GM18909 (cell line): ENCODE measurements around the gene HSD11B1L.
"Not testable (repeated sequence)": the region's sequence is repeated elsewhere in the genome, so short reads cannot be mapped to it uniquely, and the experiment has no call there.

Source experiments
- ATAC-seq: cut with Tn5 transposase; IDR thresholded peaks from one replicate; pipeline ENCODE4 v1.9.1; 2021; ENCODE audit warnings: mild to moderate bottlenecking; ENCODE audit not compliant: unreplicated experiment, poor library complexity

Gene HSD11B1L

DNA sequence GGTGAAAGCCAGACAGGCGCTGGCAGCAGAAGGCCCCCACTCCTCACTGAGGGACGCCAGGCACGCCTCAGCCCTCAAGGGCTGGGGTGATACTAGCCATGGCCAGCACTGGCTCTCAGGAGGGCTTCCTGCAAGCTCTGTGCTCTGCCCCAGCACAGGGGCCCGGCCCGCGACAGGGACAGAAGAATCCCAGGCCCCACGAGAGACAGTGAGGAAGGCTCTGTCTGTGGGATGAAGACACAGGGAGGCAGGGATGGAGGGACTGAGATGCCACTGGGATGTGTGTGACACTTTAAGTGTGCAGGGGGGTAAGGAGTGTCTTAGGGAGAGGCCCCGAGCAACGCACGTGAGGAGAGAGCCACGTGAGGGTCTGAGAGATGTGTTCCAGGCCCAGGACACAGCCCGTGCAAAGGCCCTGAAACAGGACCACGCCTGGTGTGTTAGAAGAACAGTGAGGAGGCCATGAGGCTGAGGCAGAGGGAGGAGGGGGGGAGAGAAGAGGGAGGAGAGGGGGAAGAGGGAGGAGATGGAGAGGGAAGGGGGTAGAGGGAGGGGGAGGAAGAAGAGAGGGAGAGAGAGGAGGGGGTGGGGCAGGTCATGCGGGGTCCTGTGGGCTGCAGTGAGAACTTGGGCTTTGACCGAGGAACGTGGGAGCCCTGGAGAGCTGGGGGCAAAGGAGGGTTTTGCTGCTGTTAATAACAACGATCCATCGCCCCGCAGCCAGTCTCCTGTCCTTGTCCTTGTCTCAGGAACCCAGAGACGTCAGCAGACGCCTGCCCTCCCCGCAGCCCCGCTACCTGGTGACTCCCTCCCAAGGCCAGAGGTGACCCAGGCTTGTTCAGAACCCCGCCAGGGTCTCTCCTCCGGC lies 16.4 kb downstream of the HSD11B1L start:
- ATAC-seq: no peak

DNA sequence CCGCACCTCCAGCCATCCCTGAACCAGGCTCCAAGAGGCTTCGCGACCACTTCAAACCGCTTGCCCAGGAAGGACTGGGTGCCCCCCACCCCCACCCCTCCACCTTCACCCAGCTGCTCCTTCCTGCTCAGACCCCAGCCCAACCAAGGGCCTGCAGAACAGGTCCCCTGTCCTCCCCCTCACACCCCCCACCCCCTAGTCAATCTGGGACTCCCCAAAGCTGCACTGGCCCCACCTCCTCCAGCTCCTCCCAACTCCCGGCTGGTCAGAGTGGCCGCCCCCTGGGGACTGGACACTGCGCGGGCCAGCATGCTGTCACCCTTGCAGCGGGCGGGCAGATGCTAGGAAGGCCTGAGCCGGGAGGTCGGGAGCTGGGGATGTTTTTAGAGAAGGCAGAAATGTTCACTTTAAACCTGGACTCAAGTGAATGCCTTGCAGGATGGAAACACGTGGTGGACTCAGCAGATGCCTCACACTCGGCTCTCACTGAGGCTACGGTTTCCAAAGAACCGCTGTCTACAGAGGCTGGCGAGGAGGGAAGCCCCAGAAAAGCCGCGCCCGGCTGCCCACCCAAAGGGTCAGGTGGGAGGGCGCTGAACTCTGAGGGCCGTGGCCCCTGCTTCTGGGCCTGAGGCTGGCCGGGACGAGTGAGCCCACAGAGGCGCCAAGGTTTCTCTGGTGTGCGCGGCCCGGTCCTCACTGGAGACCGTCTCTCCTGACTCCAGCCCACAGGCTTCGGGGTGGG lies 17.2 kb downstream of the HSD11B1L start:
- no peak for ATAC-seq

- no peak for ATAC-seq
These were observed 18.0 kb downstream of the HSD11B1L start for GRCh38 chr19:5698635-5699422.

GRCh38 chr19:5700455-5701092 lies 19.7 kb downstream of the HSD11B1L start:
- no peak for ATAC-seq

GRCh38 chr19:5702053-5702410 lies 21.2 kb downstream of the HSD11B1L start:
- ATAC-seq: not testable (repeated sequence)

- no peak for ATAC-seq
These were observed 23.3 kb downstream of the HSD11B1L start for GRCh38 chr19:5703819-5704818.

GRCh38 chr19:5705552-5705951 lies 24.7 kb downstream of the HSD11B1L start:
- no peak for ATAC-seq

DNA sequence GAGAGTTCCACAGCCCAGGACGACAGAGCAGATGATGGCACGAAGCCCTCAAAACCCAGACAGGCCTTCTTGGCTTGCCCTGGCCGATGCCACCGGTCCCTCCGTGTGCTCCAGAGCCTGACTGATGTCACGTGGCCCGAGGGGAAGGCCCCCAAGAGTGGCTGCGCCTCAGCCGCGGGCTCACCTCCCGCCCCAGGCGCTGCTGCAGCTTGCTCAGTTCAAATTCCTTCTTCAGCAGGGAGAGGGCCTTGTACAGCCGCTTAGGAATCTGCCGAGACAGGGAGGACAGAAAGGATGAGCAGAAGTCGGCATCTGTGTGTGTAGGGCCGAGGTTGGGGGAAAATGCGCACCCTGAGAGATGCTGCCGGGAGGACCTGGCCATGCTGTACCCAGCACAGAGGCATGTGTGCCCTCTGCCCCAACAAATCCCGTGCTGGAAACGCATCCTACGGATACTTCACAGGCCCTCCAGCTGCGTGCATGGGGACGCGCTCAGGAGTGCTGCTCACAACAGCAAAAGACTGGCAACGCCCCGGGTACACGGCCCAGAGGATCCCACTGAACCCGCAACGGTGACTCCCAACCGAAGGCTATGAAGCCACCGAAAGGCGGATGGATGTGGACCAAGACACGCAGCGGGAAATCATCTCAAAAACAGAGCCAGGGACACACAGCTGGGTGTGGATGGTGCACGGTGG lies 26.2 kb downstream of the HSD11B1L start:
- ATAC-seq: no peak

- ATAC-seq: no peak
These were observed 27.0 kb downstream of the HSD11B1L start for GRCh38 chr19:5707576-5708575.

GRCh38 chr19:5711025-5711424 lies 30.2 kb downstream of the HSD11B1L start:
- ATAC-seq: no peak

DNA sequence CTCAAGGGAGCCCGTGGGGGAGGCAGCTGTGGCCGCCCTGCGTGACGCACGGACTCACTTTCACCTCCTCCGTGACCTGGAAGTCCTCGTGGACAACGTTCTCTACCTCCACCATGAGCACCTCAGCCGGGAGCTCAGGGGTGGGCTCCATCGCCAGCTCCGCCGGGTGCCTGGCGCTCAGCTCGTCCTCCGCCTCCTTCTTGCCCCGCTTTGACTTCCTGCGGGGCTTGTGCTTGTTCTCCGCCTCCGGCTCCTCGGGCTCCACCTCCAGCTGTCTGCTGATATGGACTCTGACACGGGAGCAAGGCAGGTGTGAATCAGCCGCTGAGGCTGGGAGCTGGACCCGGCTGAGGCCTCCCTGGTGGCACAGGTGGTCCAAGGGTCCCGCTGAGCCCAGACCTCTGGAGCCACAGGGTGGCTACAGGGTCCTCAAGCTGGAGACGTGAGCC lies 30.9 kb downstream of the HSD11B1L start:
- no peak for ATAC-seq

GRCh38 chr19:5713228-5713627 lies 32.4 kb downstream of the HSD11B1L start:
- no peak for ATAC-seq

DNA sequence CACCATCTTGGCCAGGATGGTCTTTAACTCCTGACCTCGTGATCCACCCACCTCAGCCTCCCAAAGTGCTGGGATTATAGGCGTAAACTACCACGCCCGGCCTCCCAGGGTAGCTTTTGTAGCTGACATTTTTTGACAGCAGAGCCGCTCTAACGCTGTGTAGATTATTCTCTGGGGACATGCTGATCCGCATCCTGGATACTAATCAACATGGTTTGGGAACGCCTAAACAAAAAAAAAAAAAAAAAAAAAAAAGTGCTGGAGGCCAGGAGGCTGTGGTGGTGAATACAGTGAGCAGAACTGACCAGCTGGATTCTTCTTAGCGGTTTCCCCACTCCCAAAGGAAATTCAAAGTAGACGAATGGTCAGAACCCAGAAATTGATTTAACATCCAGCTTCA lies 34.0 kb downstream of the HSD11B1L start:
- ATAC-seq: no peak

GRCh38 chr19:5717215-5717935 lies 36.5 kb downstream of the HSD11B1L start:
- ATAC-seq: no peak

DNA sequence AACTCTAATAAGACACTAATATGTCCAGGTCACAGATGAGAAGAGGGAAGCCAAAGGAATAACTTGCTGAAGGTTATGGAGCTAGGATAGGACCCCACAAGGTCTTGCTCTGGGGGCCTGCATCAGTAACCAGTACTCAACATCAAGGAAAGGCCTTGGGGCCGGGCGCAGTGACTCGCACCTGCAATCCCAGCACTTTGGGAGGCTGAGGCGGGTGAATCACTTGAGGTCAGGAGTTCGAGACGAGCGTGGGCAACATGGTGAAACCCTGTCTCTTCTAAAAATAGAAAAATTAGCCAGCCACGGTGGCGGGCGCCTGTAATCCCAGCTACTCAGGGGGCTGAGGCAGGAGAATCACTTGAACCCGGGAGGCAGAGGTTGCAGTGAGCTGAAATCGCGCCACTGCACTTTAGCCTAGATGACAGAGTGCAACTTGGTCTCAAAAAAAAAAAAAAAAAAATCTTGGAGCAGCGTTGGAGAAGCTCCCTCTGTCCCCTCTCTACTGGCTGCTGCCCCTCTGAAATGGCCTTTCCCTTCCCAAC lies 37.3 kb downstream of the HSD11B1L start:
- no peak for ATAC-seq

DNA sequence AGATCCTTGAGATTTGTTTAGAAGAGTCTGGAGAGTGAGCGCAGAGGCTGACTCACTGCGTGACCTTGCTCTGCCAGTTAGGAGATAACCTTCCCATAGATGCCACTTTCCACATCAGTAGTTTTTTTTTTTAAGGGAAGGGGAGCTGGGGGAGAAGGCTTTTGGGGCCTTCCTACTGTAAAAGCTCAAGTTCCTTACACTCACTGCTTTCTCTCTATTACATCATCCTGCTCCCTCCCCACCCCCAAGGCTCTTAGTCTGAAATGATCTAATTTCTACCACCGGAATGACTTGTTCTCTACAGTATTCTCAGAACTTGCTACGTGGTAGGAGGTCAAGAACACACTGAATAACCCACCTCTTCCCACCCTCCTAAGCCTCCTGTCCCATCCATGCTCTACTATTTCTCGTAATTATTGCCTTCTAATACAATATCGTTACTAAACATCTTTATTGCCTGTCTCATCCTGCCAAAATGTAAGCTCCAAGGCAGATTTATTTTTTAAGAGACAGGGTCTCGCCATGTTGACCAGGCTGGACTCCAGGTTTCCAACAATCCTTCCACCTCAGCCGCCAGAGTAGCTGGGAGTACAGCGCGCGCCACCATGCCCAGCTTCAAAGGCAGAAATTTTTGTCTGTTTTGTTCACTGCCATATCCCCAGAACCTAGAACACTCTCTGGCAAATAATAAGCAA lies 37.9 kb downstream of the HSD11B1L start:
- ATAC-seq: no peak
